Ishikawa (cell line): Measurements from ENCODE around the gene NAA38.

Experiments used
- CEBPB ChIP-seq: IDR thresholded peaks from 2 replicates; pipeline ENCODE4 v1.6.1; 2012
- CREB1 ChIP-seq: IDR thresholded peaks from 2 replicates; pipeline ENCODE4 v1.6.1; 2012; ENCODE audit warnings: low read depth
- EGR1 ChIP-seq: IDR thresholded peaks from 2 replicates; pipeline ENCODE4 v1.6.1; 2012
- EP300 ChIP-seq: IDR thresholded peaks from 2 replicates; pipeline ENCODE4 v1.6.1; 2012; ENCODE audit warnings: borderline replicate concordance
- FOXM1 ChIP-seq: IDR thresholded peaks from 2 replicates; pipeline ENCODE4 v1.6.1; 2012; ENCODE audit warnings: low read depth, borderline replicate concordance
- MAX ChIP-seq: IDR thresholded peaks from 2 replicates; pipeline ENCODE4 v1.6.1; 2012
- NFIC ChIP-seq: IDR thresholded peaks from 2 replicates; pipeline ENCODE4 v1.6.1; 2012
- RAD21 ChIP-seq: IDR thresholded peaks from 2 replicates; pipeline ENCODE4 v1.6.1; 2012; ENCODE audit warnings: low read depth
- REST ChIP-seq: IDR thresholded peaks from 2 replicates; pipeline ENCODE4 v1.6.1; 2012; ENCODE audit warnings: low read depth, mild to moderate bottlenecking
- TAF1 ChIP-seq: IDR thresholded peaks from 2 replicates; pipeline ENCODE4 v1.6.1; 2012; ENCODE audit warnings: low read depth, mild to moderate bottlenecking
- TCF12 ChIP-seq: IDR thresholded peaks from 2 replicates; pipeline ENCODE4 v1.6.1; 2012; ENCODE audit warnings: low read depth
- TEAD4 ChIP-seq: IDR thresholded peaks from 2 replicates; pipeline ENCODE4 v1.6.1; 2012
- USF1 ChIP-seq: IDR thresholded peaks from 2 replicates; pipeline ENCODE4 v1.6.1; 2012
- YY1 ChIP-seq: IDR thresholded peaks from 2 replicates; pipeline ENCODE4 v1.6.1; 2012; ENCODE audit warnings: low read depth
- ZBTB7A ChIP-seq: IDR thresholded peaks from 2 replicates; pipeline ENCODE4 v1.6.1; 2012; ENCODE audit warnings: low read depth

NAA38 gene

GRCh38 chr17:7850701-7851437 lies 6.5 kb downstream of the NAA38 start:
- TF ChIP-seq RAD21 (no peak), NFIC (no peak), CEBPB (no peak), MAX (no peak), TEAD4 (no peak), CREB1 (no peak), FOXM1 (no peak), REST (no peak), TAF1 (no peak), YY1 (no peak), EP300 (no peak), ZBTB7A (no peak), TCF12 (no peak), EGR1 (no peak), USF1 (no peak)

GRCh38 chr17:7849751-7850504 lies 7.4 kb downstream of the NAA38 start:
- no peak for TF ChIP-seq NFIC
- TF ChIP-seq CEBPB, result no peak
- TF ChIP-seq TAF1, result no peak
- TF ChIP-seq ZBTB7A, result no peak
- TF ChIP-seq EP300, result no peak
- TF ChIP-seq MAX, result no peak
- no peak for TF ChIP-seq CREB1
- no peak for TF ChIP-seq FOXM1
- TF ChIP-seq YY1, result no peak
- no peak for TF ChIP-seq USF1
- TF ChIP-seq TEAD4, result no peak
- no peak for TF ChIP-seq EGR1
- TF ChIP-seq RAD21, result no peak
- no peak for TF ChIP-seq TCF12
- TF ChIP-seq REST, result no peak

GRCh38 chr17:7849130-7849750 lies 8.1 kb downstream of the NAA38 start:
- no peak for TF ChIP-seq RAD21
- TF ChIP-seq MAX, result no peak
- TF ChIP-seq USF1, result no peak
- TF ChIP-seq FOXM1, result no peak
- TF ChIP-seq EGR1, result no peak
- no peak for TF ChIP-seq EP300
- no peak for TF ChIP-seq NFIC
- no peak for TF ChIP-seq YY1
- no peak for TF ChIP-seq TCF12
- TF ChIP-seq CEBPB, result no peak
- TF ChIP-seq ZBTB7A, result no peak
- no peak for TF ChIP-seq TEAD4
- no peak for TF ChIP-seq REST
- no peak for TF ChIP-seq CREB1
- TF ChIP-seq TAF1, result no peak
